ENCODE results near the gene CCL7.

The CCL7 gene
- long read RNA-seq, result 0 reads

DNA sequence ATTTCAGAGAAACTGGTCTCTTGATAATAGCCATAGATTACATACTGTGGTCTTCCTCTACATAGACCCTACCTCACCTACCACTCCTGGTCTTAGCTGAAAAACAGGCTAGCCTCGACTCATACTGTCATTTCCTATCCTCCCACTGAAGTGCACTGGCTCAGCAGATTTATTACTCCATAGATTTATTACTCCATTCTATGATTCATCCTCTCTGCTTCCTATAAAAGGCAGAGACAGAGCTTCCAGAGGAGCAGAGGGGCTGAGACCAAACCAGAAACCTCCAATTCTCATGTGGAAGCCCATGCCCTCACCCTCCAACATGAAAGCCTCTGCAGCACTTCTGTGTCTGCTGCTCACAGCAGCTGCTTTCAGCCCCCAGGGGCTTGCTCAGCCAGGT, at the start of gene CCL7:
TSS of gene CCL7 (plus strand) at position 253 of the 400 bp plus-strand sequence. CDS start at position 323, 70 bp downstream.
- no peak for TF ChIP-seq POLR2AphosphoS5 (IDR thresholded peaks at IDR 0.05; ENCODE audit: low read depth)
- TF ChIP-seq SPI1 (IDR thresholded peaks at IDR 0.05; ENCODE audit: borderline replicate concordance, low read depth), result no peak
- TF ChIP-seq, protein P1, sequence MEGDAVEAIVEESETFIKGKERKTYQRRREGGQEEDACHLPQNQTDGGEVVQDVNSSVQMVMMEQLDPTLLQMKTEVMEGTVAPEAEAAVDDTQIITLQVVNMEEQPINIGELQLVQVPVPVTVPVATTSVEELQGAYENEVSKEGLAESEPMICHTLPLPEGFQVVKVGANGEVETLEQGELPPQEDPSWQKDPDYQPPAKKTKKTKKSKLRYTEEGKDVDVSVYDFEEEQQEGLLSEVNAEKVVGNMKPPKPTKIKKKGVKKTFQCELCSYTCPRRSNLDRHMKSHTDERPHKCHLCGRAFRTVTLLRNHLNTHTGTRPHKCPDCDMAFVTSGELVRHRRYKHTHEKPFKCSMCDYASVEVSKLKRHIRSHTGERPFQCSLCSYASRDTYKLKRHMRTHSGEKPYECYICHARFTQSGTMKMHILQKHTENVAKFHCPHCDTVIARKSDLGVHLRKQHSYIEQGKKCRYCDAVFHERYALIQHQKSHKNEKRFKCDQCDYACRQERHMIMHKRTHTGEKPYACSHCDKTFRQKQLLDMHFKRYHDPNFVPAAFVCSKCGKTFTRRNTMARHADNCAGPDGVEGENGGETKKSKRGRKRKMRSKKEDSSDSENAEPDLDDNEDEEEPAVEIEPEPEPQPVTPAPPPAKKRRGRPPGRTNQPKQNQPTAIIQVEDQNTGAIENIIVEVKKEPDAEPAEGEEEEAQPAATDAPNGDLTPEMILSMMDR (IDR thresholded peaks at IDR 0.05; ENCODE audit: insufficient read depth, low read length), result no peak
- TF ChIP-seq GABPA (IDR thresholded peaks at IDR 0.05; ENCODE audit: low read depth), result no peak
- TF ChIP-seq, protein P2, sequence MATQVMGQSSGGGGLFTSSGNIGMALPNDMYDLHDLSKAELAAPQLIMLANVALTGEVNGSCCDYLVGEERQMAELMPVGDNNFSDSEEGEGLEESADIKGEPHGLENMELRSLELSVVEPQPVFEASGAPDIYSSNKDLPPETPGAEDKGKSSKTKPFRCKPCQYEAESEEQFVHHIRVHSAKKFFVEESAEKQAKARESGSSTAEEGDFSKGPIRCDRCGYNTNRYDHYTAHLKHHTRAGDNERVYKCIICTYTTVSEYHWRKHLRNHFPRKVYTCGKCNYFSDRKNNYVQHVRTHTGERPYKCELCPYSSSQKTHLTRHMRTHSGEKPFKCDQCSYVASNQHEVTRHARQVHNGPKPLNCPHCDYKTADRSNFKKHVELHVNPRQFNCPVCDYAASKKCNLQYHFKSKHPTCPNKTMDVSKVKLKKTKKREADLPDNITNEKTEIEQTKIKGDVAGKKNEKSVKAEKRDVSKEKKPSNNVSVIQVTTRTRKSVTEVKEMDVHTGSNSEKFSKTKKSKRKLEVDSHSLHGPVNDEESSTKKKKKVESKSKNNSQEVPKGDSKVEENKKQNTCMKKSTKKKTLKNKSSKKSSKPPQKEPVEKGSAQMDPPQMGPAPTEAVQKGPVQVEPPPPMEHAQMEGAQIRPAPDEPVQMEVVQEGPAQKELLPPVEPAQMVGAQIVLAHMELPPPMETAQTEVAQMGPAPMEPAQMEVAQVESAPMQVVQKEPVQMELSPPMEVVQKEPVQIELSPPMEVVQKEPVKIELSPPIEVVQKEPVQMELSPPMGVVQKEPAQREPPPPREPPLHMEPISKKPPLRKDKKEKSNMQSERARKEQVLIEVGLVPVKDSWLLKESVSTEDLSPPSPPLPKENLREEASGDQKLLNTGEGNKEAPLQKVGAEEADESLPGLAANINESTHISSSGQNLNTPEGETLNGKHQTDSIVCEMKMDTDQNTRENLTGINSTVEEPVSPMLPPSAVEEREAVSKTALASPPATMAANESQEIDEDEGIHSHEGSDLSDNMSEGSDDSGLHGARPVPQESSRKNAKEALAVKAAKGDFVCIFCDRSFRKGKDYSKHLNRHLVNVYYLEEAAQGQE (IDR thresholded peaks at IDR 0.05; ENCODE audit: insufficient replicate concordance, low read depth), result no peak
- DNase-seq (ENCODE audit: low read depth in 1 of 2, low spot score in 1 of 2), result no peak
- Histone ChIP-seq H3K27me3 (ENCODE audit: insufficient read depth, poor library complexity, severe bottlenecking) (no peaks in the 10 kb centered on the region), H3K27ac (replicated peaks) (no peak within 1 kb of the TSS), H3K4me3 (replicated peaks; ENCODE audit: insufficient read depth, low read length) (no peak within 1 kb of the TSS)

- Histone ChIP-seq H3K27me3 (ENCODE audit: insufficient read depth, poor library complexity, severe bottlenecking) (no peaks in the 10 kb centered on the region), H3K4me3 (replicated peaks; ENCODE audit: insufficient read depth, low read length) (no peak overlapping the region), H3K27ac (replicated peaks) (no peak overlapping the region)
- DNase-seq (ENCODE audit: low read depth in 1 of 2, low spot score in 1 of 2), result peak; percentile 57 to 77
- TF ChIP-seq POLR2AphosphoS5 (IDR thresholded peaks at IDR 0.05; ENCODE audit: low read depth) (no peak), SPI1 (IDR thresholded peaks at IDR 0.05; ENCODE audit: borderline replicate concordance, low read depth) (no peak)
- TF ChIP-seq, protein P1 (IDR thresholded peaks at IDR 0.05; ENCODE audit: insufficient read depth, low read length), result no peak
- TF ChIP-seq, protein P2 (IDR thresholded peaks at IDR 0.05; ENCODE audit: insufficient replicate concordance, low read depth), result no peak
Observed at GRCh38 chr17:34220752-34221395, 49.1 kb upstream of the CCL7 start.

GRCh38 chr17:34221411-34221810, 48.6 kb upstream of the CCL7 start:
- Histone ChIP-seq H3K4me3 (replicated peaks; ENCODE audit: insufficient read depth, low read length) (no peak overlapping the region), H3K27ac (replicated peaks) (no peak overlapping the region), H3K27me3 (ENCODE audit: insufficient read depth, poor library complexity, severe bottlenecking) (no peaks in the 10 kb centered on the region)
- no peak for DNase-seq (ENCODE audit: low read depth in 1 of 2, low spot score in 1 of 2)
- TF ChIP-seq GABPA (IDR thresholded peaks at IDR 0.05; ENCODE audit: low read depth), result no peak
- TF ChIP-seq, protein P1 (IDR thresholded peaks at IDR 0.05; ENCODE audit: insufficient read depth, low read length), result no peak
- TF ChIP-seq POLR2AphosphoS5 (IDR thresholded peaks at IDR 0.05; ENCODE audit: low read depth), result no peak

All from HL-60 (cell line).